GM12864 (cell line): Measurements from ENCODE around the gene WDCP.

Experiments used
- DNase-seq: peaks from one replicate; pipeline ENCODE4 v3.0.0-alpha.2; 2011; ENCODE audit warnings: low read depth
- H3K4me3 ChIP-seq: 2 replicates; pipeline ENCODE4 v1.5.1; 2011; ENCODE audit warnings: mild to moderate bottlenecking, low read depth, low read length, control low read depth
- CTCF ChIP-seq: IDR thresholded peaks from 2 replicates; pipeline ENCODE4 v1.5.1; 2011; ENCODE audit warnings: low read depth, mild to moderate bottlenecking, moderate library complexity, low read length, control low read depth, inconsistent platforms; ENCODE audit errors: missing control alignments

WDCP gene

GRCh38 chr2:24038786-24039499 is 8.2 kb downstream of the WDCP start:
- no peak overlapping the region for H3K4me3 ChIP-seq
- no peak for TF ChIP-seq CTCF
- DNase-seq: no peak

GRCh38 chr2:24026233-24026632 is 21.0 kb downstream of the WDCP start:
- H3K4me3 ChIP-seq: no peak overlapping the region
- TF ChIP-seq CTCF: no peak
- DNase-seq: no peak

GRCh38 chr2:24024996-24025663 is 22.1 kb downstream of the WDCP start:
- TF ChIP-seq CTCF: no peak
- no peak overlapping the region for H3K4me3 ChIP-seq
- no peak for DNase-seq

- no peak overlapping the region for H3K4me3 ChIP-seq
- no peak for DNase-seq
- TF ChIP-seq CTCF: no peak
These were observed 23.2 kb downstream of the WDCP start for GRCh38 chr2:24024018-24024417.

- no peak for DNase-seq
- TF ChIP-seq CTCF: no peak
- H3K4me3 ChIP-seq: no peak overlapping the region
These were observed 24.1 kb downstream of the WDCP start for GRCh38 chr2:24022975-24023575.

GRCh38 chr2:24022324-24022974 is 24.7 kb downstream of the WDCP start:
- H3K4me3 ChIP-seq: no peak overlapping the region
- TF ChIP-seq CTCF: no peak
- DNase-seq: no peak
